Fibroblast of lung (primary cell): ENCODE data around the gene DKK3.

ENCODE experiments used
- CTCF ChIP-seq, 2 donors: IDR thresholded peaks in 1 of 2; conservative IDR thresholded peaks in 1 of 2; 1 replicate in 1 of 2; 2 replicates in 1 of 2; pipeline ENCODE4 v1.5.1; 2011 to 2012; ENCODE audit warnings: low read length in 2 of 2, control low read depth in 1 of 2, inconsistent platforms in 1 of 2, low read depth in 1 of 2, mild to moderate bottlenecking in 1 of 2
- EZH2 ChIP-seq: IDR thresholded peaks from 2 replicates; pipeline ENCODE4 v1.5.1; 2012; ENCODE audit warnings: low read length, control low read depth, mild to moderate bottlenecking; ENCODE audit errors: missing control alignments

GRCh38 chr11:11967669-11968510 is 40.5 kb downstream of the DKK3 start:
- TF ChIP-seq EZH2: no peak
- no peak for TF ChIP-seq CTCF (conservative IDR thresholded peaks at IDR 0.05 in 1 of 2, IDR thresholded peaks at IDR 0.05 in 1 of 2; ENCODE audit: low read depth in 1 of 2, low read length in 2 of 2)
